ENCODE measurements around the gene FBXO31. TPM values are rescaled to one million over a fixed set of nuclear protein-coding genes. Genes with fewer than 3 reads are reported as not detected.

FBXO31 gene
- polyA plus RNA-seq, 3 donors = 18.7 to 22.6 (median 18.9) TPM

GRCh38 chr16:87316923-87317749 lies 66.4 kb downstream of the FBXO31 start, which contains the start of gene C16orf95:
C16orf95 (minus strand) TSS chr16:87317392; CDS start chr16:87317242, 150 bp downstream.
- peak; percentile 90 to 97 (median 95) for DNase-seq (ENCODE audit: low read depth in 3 of 3, low spot score in 2 of 3)

- DNase-seq (ENCODE audit: low read depth in 3 of 3, low spot score in 2 of 3) = no peak
These were observed 67.1 kb downstream of the FBXO31 start for GRCh38 chr16:87316450-87316922.

DNA sequence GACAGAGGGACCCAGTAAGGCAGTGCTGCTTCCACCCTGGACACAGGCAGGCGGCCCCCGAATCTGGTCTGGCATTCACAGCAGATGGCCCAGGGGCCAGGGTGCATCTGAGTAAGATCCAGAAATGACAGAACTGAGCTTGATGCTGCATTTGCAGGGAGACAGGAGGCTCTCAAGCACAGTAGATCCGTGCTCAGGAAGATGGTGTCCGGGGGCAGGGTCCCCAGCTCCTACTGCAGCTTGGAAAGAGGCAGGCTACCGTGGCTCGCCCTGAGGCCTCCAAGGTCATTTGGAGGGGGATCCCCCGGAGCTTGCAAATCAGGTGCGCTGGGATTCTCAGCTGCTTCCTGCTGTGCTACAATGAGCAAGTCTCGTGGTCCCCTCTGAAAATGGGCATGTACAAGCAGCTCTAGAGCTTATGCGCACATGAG lies 68.6 kb downstream of the FBXO31 start:
- DNase-seq (ENCODE audit: low read depth in 3 of 3, low spot score in 2 of 3) = no peak

DNA sequence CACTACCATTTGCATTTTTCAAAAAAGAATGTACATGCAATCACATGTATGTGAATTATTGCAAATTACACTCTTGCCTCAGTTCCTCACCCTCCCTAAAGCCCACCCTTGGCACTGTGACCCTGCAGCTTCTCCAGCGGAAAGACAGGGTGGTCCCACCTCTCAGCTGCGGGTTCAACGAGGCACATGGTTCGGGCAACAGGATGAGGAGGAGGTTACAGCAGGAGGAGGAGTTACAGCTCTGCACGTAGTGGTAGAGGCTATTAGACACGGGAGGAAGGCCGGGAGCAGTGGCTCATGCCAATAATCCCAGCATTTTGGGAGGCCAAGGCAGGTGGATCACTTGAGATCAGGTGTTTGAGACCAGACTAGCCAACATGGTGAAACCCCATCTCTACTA lies 71.6 kb downstream of the FBXO31 start:
- no peak for DNase-seq (ENCODE audit: low read depth in 3 of 3, low spot score in 2 of 3)

DNA sequence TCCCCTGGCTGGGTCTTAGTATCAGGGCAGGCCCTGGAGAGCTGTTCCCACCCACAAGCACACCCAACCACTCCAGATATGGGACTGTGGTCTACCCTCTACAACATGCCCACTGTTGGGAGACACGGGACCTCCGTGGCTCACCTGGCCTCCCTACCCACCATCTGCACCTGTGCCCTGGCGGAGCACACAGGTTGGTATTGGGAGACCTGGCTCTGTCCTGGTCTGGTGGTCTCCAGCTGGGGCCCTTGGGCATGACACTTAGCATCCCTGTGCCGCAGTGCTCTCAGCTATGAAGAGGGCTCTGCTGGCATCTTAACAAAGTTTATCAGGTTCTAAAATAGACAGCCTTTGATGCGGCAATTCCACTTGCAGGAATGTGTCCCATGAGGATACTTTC lies 72.2 kb downstream of the FBXO31 start:
- no peak for DNase-seq (ENCODE audit: low read depth in 3 of 3, low spot score in 2 of 3)

- no peak for DNase-seq (ENCODE audit: low read depth in 3 of 3, low spot score in 2 of 3)
These were observed 73.0 kb downstream of the FBXO31 start for GRCh38 chr16:87310610-87311009.

DNA sequence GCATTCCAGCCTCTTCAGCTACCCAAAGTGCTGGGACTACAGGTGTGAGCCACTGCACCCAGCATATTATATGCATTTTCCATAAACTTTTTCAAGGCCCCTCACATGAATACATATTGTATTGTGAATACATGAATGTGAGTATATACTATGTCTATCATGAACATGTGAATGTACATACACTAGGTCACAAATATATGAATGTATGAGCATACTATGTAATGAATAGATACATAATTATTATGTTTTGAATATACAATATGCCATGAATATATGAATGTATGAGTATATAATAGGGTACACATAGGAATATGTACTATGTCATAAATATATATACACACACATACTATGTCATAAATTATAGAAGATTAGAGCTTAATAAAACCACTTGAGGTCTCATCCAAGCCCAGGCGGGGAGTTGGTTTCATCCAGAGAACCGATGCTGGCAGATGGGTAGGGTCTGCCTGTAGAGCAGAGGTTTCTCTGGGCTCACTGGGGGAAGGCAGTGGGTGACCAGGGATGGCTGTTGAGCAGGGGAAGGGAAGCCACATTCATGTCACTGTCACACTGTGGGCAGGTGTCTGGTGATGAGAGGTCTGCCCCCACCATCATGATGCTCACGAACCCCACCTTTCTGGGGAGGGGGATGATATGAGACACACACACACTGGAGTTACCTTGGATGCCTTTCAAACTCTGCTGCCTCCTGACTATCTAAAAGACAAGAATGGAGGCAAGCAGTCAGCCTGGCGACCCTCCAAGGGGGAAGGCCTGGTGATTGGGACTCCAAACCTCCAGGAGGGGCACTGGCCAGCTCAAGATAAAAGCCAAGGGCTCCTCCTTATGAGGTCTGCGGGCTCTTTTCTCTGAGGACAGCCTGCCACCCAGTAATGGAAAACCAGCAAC lies 73.7 kb downstream of the FBXO31 start:
- no peak for DNase-seq (ENCODE audit: low read depth in 3 of 3, low spot score in 2 of 3)

DNA sequence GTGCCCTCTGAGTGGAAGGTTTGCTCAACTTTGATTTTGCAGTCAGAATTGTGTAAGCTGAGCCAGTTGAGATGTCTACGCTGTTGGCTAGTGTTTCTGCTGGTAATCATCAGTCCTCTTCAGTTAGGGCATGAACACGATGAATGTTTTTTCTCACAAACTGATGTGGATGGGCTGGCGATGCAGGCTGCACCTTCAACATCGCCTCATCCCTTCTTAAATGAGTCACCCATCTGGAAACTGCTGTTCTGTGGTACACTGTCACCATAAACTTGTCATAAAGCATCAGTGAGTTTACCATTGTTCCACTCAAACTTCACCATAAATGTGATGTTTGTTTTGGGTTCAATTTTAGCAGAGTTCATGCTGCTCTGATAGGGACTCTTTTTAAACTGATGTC lies 74.8 kb downstream of the FBXO31 start:
- DNase-seq (ENCODE audit: low read depth in 3 of 3, low spot score in 2 of 3) = no peak

DNA sequence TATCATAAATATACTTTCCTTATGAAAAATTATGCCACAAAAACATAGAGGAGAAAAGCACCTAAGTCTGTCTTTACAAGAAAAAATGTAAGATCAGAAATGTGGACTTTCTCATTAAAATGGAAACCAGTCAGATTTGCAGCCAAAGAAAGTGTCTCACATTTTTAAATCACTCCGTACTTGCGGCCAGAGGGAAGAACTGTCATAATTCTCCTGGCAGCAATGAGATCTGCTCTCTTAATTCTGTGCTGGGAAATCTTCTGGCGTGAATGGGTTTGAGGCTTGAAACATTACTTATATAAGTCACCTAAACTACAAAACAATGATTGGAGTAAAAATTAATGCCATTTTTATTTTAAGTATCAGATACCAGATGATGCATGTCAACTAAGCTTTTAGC lies 77.1 kb downstream of the FBXO31 start:
- DNase-seq (ENCODE audit: low read depth in 3 of 3, low spot score in 2 of 3) = no peak

DNA sequence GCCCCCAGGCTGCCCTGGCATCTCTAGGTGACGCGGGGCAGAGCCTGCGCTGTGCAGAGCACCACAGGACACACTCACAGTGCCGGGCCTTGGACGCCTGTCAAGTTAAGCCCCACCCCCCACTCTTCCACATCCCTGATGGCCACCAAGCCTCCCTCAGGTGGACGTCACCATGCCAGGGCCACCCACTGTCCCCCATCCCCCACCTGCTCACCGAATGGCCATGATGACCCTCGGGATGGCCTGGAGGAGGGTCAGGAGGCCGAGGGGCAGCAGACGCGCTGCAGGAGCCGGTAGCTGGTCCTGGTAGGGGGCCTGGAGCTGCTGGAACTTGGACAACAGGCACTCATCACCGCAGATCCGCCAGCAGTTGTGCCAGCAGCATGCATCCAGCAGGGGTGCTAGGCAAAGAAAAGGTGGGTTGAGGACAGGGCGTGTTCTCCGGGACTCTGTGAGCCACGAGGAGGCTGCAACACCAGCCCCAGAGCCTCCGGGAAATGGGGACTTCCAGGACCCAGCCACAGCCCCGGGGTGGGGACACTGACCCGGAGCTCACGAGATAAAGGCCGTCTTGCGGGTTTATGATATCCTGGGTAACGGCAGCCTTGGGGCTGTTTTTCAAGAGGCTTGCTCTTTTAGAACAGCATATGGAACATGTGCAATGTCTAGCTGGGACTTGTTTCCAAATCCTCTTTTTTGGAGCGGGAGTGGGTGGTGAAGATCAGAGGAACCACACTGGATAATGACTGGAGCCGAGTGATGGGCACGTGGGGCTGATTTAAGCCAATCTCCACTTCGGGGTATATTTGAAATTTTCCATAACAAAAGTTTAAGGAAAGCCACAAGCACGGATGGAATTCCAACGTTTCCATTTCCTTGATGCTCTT lies 77.8 kb downstream of the FBXO31 start:
- no peak for DNase-seq (ENCODE audit: low read depth in 3 of 3, low spot score in 2 of 3)

- no peak for DNase-seq (ENCODE audit: low read depth in 3 of 3, low spot score in 2 of 3)
These were observed 78.6 kb downstream of the FBXO31 start for GRCh38 chr16:87304951-87305350.

- DNase-seq (ENCODE audit: low read depth in 3 of 3, low spot score in 2 of 3) = no peak
These were observed 79.5 kb downstream of the FBXO31 start for GRCh38 chr16:87303962-87304521.

- no peak for DNase-seq (ENCODE audit: low read depth in 3 of 3, low spot score in 2 of 3)
These were observed 80.1 kb downstream of the FBXO31 start for GRCh38 chr16:87303431-87303930.

GRCh38 chr16:87298857-87299465 lies 84.6 kb downstream of the FBXO31 start:
- DNase-seq (ENCODE audit: low read depth in 3 of 3, low spot score in 2 of 3) = no peak

GRCh38 chr16:87297918-87298631 lies 85.5 kb downstream of the FBXO31 start:
- no peak for DNase-seq (ENCODE audit: low read depth in 3 of 3, low spot score in 2 of 3)

DNA sequence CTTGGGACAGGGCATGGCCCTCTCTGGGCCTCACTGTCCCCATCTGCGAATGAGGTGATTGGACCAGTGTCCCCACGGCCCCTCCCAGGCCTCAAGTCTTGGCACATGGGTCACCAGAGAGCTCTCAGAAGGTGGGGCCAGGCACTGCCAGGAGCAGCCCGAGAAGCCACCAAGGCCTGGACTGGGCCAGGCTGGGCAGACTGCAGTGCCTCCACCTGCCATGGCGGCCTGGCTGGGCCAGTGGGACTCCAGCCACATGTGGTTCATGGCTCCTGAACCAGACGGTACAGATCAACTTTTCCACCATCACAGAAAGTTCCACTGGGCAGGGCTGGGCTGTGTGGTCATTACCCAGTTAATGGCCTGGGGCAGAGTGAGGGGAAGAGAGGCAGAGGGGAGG lies 86.2 kb downstream of the FBXO31 start:
- DNase-seq (ENCODE audit: low read depth in 3 of 3, low spot score in 2 of 3) = no peak

DNA sequence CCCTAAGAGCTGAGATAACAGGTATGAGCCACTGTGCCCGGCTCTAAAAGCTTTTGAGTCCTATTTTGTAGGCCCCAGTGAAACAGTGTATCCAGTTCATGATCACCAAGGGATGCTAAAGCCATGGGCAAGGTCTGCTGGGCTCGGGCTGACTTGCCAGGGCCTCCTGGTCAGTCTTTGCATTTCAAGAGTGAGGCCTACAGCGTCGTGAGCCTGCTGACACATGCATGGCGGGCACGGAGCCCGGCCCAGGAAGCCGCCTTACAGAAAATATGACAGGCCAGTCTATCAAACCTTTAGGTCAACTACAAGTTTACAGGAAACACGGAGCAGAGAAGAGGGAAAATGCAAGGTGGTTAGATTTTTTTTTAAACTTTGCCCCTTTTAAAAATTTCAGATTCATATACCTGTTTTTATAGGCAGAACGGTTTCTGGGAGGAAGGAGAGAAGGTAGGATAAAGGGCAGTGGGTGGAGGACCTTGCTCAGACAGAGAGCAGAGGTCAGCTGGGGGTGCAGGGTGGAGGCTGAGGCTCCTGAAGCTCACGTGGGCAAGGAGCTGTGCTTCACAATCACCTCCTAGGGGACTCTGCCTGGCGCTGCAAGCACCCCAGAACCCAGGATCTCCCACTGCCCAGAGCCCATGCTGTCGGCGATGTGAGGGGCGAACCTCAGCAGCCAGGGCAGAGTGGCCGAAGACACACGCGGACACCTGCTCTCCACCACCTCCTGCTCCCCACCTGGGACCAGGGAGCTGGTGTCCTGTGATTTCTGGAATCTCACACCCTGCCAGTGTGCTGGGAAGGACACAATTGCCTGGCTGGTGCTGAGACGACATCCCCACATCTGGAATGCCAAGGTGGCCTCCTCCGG lies 87.7 kb downstream of the FBXO31 start:
- no peak for DNase-seq (ENCODE audit: low read depth in 3 of 3, low spot score in 2 of 3)

GRCh38 chr16:87295259-87295658 lies 88.3 kb downstream of the FBXO31 start:
- no peak for DNase-seq (ENCODE audit: low read depth in 3 of 3, low spot score in 2 of 3)
